Stomach (tissue), 4 donors: ENCODE results near the gene CCDC178.

Experiments
- EP300 ChIP-seq: sonication (generic); formaldehyde crosslinking; IDR thresholded peaks from one replicate; pipeline ENCODE4 v1.6.1; 2017; ENCODE audit warnings: antibody characterized with exemption
- POLR2A ChIP-seq, 4 donors: fragments of 450-650 bp; IDR thresholded peaks; one replicate each; pipeline ENCODE4 v1.6.1; 2016; ENCODE audit warnings: antibody characterized with exemption in 4 of 4, control low read depth in 2 of 4, mild to moderate bottlenecking in 1 of 4, moderate library complexity in 1 of 4
- POLR2AphosphoS5 ChIP-seq, 3 donors: sonication (generic); formaldehyde crosslinking; IDR thresholded peaks; one replicate each; pipeline ENCODE4 v1.6.1; 2016; ENCODE audit warnings: antibody characterized with exemption in 3 of 3
- TF ChIP-seq, protein P1 (sequence below), 7 experiments: fragments of 450-650 bp in 4 of 7; fragments of 200-600 bp in 3 of 7; sonication (generic) in 3 of 7; IDR thresholded peaks; one replicate each; pipeline ENCODE4 v1.5.1; 2016 to 2019; ENCODE audit warnings: antibody characterized with exemption in 7 of 7, control low read depth in 2 of 7, mild to moderate bottlenecking in 1 of 7

GRCh38 chr18:33051407-33051806 lies 389.1 kb downstream of the CCDC178 start:
- TF ChIP-seq, protein P1, sequence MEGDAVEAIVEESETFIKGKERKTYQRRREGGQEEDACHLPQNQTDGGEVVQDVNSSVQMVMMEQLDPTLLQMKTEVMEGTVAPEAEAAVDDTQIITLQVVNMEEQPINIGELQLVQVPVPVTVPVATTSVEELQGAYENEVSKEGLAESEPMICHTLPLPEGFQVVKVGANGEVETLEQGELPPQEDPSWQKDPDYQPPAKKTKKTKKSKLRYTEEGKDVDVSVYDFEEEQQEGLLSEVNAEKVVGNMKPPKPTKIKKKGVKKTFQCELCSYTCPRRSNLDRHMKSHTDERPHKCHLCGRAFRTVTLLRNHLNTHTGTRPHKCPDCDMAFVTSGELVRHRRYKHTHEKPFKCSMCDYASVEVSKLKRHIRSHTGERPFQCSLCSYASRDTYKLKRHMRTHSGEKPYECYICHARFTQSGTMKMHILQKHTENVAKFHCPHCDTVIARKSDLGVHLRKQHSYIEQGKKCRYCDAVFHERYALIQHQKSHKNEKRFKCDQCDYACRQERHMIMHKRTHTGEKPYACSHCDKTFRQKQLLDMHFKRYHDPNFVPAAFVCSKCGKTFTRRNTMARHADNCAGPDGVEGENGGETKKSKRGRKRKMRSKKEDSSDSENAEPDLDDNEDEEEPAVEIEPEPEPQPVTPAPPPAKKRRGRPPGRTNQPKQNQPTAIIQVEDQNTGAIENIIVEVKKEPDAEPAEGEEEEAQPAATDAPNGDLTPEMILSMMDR (IDR thresholded peaks at IDR 0.05): no peak
- no peak for TF ChIP-seq POLR2A (IDR thresholded peaks at IDR 0.05)
- TF ChIP-seq EP300: no peak
- TF ChIP-seq POLR2AphosphoS5 (IDR thresholded peaks at IDR 0.05): no peak
